Measurements from ENCODE around the gene NEGR1. TPM values are rescaled to one million over a fixed set of nuclear protein-coding genes. Genes with fewer than 3 reads are reported as not detected.

NEGR1 gene
- total and polyA plus RNA-seq, 2 experiments from 2014 or later: 0.57 to 0.94 TPM

DNA sequence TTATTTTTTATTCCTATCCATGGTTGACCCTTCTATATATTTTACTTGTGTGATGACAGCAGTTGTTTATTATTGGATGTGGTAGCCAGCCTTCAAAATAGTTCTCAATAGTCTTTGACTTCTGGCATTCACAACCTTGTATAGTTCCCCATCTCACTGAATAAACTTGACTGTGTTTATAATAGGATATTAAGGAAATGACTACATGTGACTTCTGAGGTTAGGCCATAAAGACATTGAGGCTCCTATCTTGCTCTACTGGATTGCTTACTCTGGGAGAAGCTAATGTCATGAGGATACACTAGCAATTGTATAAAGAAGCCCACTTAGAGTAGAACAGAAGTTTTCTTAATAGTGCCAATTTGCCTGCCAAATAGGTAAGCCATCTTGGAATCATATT is 231.8 kb downstream of the NEGR1 start:
- Mint-ChIP-seq H3K27me3 (ENCODE audit: insufficient read depth, low read depth, poor library complexity) (no peaks in the 10 kb centered on the region), H3K36me3 (ENCODE audit: low read depth) (no peaks in the 10 kb centered on the region), H3K4me1 (peaks cover 15% of the 10 kb centered on the region), H3K4me3 (no peak overlapping the region), H3K9me3 (0 out of 3 replicates have a peak, but pooled peaks cover under 1% of the 10 kb centered on the region), H3K27ac (no peak overlapping the region)
- Histone ChIP-seq H3K79me2 (replicated peaks; ENCODE audit: insufficient read depth) (no peaks in the 10 kb centered on the region), H3K27me3 (ENCODE audit: insufficient read depth) (no peaks in the 10 kb centered on the region), H3F3A (replicated peaks; ENCODE audit: low read depth) (no peaks in the 10 kb centered on the region), H3K4me3 (no peak overlapping the region), H3K36me3 (ENCODE audit: insufficient read depth) (no peaks in the 10 kb centered on the region), H3K4me1 (ENCODE audit: insufficient read depth) (peaks cover 13% of the 10 kb centered on the region; the same call in 1 of the 2 replicates), H3K9me2 (ENCODE audit: insufficient read depth) (no peaks in the 10 kb centered on the region), H3K27ac (ENCODE audit: low read depth) (no peak overlapping the region), H3K4me2 (no peak overlapping the region), H4K20me1 (replicated peaks; ENCODE audit: insufficient read depth) (no peaks in the 10 kb centered on the region), H2AFZ (no peak overlapping the region)
- ATAC-seq (no peak), DNase-seq (ENCODE audit: low spot score) (no peak)
- TF ChIP-seq CREB1 (CRISPR knock-in tag; IDR thresholded peaks at IDR 0.05; ENCODE audit: low read depth) (no peak), ZNF114 (CRISPR knock-in tag; IDR thresholded peaks at IDR 0.05) (no peak), EZH2 (IDR thresholded peaks at IDR 0.05; ENCODE audit: low read depth, unreplicated experiment) (no peak), POLR2AphosphoS5 (IDR thresholded peaks at IDR 0.05; ENCODE audit: low read depth) (no peak), STAT1 (IDR thresholded peaks at IDR 0.05; ENCODE audit: unreplicated experiment) (no peak), EZH2phosphoT487 (IDR thresholded peaks at IDR 0.05; ENCODE audit: unreplicated experiment) (no peak), NANOG (IDR thresholded peaks at IDR 0.05; ENCODE audit: borderline replicate concordance) (no peak), ZNF331 (CRISPR knock-in tag; IDR thresholded peaks at IDR 0.05; ENCODE audit: low read depth) (no peak), JUNB (IDR thresholded peaks at IDR 0.05; ENCODE audit: unreplicated experiment) (no peak)
- TF ChIP-seq, protein P1, sequence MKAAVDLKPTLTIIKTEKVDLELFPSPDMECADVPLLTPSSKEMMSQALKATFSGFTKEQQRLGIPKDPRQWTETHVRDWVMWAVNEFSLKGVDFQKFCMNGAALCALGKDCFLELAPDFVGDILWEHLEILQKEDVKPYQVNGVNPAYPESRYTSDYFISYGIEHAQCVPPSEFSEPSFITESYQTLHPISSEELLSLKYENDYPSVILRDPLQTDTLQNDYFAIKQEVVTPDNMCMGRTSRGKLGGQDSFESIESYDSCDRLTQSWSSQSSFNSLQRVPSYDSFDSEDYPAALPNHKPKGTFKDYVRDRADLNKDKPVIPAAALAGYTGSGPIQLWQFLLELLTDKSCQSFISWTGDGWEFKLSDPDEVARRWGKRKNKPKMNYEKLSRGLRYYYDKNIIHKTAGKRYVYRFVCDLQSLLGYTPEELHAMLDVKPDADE (IDR thresholded peaks at IDR 0.05): no peak
- TF ChIP-seq, protein P2, sequence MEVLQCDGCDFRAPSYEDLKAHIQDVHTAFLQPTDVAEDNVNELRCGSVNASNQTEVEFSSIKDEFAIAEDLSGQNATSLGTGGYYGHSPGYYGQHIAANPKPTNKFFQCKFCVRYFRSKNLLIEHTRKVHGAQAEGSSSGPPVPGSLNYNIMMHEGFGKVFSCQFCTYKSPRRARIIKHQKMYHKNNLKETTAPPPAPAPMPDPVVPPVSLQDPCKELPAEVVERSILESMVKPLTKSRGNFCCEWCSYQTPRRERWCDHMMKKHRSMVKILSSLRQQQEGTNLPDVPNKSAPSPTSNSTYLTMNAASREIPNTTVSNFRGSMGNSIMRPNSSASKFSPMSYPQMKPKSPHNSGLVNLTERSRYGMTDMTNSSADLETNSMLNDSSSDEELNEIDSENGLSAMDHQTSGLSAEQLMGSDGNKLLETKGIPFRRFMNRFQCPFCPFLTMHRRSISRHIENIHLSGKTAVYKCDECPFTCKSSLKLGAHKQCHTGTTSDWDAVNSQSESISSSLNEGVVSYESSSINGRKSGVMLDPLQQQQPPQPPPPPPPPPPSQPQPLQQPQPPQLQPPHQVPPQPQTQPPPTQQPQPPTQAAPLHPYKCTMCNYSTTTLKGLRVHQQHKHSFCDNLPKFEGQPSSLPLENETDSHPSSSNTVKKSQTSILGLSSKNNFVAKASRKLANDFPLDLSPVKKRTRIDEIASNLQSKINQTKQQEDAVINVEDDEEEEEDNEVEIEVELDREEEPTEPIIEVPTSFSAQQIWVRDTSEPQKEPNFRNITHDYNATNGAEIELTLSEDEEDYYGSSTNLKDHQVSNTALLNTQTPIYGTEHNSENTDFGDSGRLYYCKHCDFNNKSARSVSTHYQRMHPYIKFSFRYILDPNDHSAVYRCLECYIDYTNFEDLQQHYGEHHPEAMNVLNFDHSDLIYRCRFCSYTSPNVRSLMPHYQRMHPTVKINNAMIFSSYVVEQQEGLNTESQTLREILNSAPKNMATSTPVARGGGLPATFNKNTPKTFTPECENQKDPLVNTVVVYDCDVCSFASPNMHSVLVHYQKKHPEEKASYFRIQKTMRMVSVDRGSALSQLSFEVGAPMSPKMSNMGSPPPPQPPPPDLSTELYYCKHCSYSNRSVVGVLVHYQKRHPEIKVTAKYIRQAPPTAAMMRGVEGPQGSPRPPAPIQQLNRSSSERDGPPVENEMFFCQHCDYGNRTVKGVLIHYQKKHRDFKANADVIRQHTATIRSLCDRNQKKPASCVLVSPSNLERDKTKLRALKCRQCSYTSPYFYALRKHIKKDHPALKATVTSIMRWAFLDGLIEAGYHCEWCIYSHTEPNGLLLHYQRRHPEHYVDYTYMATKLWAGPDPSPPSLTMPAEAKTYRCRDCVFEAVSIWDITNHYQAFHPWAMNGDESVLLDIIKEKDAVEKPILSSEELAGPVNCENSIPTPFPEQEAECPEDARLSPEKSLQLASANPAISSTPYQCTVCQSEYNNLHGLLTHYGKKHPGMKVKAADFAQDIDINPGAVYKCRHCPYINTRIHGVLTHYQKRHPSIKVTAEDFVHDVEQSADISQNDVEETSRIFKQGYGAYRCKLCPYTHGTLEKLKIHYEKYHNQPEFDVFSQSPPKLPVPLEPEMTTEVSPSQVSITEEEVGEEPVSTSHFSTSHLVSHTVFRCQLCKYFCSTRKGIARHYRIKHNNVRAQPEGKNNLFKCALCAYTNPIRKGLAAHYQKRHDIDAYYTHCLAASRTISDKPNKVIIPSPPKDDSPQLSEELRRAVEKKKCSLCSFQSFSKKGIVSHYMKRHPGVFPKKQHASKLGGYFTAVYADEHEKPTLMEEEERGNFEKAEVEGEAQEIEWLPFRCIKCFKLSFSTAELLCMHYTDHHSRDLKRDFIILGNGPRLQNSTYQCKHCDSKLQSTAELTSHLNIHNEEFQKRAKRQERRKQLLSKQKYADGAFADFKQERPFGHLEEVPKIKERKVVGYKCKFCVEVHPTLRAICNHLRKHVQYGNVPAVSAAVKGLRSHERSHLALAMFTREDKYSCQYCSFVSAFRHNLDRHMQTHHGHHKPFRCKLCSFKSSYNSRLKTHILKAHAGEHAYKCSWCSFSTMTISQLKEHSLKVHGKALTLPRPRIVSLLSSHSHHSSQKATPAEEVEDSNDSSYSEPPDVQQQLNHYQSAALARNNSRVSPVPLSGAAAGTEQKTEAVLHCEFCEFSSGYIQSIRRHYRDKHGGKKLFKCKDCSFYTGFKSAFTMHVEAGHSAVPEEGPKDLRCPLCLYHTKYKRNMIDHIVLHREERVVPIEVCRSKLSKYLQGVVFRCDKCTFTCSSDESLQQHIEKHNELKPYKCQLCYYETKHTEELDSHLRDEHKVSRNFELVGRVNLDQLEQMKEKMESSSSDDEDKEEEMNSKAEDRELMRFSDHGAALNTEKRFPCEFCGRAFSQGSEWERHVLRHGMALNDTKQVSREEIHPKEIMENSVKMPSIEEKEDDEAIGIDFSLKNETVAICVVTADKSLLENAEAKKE (CRISPR knock-in tag; IDR thresholded peaks at IDR 0.05): no peak
- TF ChIP-seq, protein P3, sequence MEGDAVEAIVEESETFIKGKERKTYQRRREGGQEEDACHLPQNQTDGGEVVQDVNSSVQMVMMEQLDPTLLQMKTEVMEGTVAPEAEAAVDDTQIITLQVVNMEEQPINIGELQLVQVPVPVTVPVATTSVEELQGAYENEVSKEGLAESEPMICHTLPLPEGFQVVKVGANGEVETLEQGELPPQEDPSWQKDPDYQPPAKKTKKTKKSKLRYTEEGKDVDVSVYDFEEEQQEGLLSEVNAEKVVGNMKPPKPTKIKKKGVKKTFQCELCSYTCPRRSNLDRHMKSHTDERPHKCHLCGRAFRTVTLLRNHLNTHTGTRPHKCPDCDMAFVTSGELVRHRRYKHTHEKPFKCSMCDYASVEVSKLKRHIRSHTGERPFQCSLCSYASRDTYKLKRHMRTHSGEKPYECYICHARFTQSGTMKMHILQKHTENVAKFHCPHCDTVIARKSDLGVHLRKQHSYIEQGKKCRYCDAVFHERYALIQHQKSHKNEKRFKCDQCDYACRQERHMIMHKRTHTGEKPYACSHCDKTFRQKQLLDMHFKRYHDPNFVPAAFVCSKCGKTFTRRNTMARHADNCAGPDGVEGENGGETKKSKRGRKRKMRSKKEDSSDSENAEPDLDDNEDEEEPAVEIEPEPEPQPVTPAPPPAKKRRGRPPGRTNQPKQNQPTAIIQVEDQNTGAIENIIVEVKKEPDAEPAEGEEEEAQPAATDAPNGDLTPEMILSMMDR (conservative IDR thresholded peaks at IDR 0.05; ENCODE audit: low read depth in 2 of 2): no peak
- TF ChIP-seq, protein P4, sequence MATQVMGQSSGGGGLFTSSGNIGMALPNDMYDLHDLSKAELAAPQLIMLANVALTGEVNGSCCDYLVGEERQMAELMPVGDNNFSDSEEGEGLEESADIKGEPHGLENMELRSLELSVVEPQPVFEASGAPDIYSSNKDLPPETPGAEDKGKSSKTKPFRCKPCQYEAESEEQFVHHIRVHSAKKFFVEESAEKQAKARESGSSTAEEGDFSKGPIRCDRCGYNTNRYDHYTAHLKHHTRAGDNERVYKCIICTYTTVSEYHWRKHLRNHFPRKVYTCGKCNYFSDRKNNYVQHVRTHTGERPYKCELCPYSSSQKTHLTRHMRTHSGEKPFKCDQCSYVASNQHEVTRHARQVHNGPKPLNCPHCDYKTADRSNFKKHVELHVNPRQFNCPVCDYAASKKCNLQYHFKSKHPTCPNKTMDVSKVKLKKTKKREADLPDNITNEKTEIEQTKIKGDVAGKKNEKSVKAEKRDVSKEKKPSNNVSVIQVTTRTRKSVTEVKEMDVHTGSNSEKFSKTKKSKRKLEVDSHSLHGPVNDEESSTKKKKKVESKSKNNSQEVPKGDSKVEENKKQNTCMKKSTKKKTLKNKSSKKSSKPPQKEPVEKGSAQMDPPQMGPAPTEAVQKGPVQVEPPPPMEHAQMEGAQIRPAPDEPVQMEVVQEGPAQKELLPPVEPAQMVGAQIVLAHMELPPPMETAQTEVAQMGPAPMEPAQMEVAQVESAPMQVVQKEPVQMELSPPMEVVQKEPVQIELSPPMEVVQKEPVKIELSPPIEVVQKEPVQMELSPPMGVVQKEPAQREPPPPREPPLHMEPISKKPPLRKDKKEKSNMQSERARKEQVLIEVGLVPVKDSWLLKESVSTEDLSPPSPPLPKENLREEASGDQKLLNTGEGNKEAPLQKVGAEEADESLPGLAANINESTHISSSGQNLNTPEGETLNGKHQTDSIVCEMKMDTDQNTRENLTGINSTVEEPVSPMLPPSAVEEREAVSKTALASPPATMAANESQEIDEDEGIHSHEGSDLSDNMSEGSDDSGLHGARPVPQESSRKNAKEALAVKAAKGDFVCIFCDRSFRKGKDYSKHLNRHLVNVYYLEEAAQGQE (IDR thresholded peaks at IDR 0.05; ENCODE audit: unreplicated experiment): no peak

All from GM23338 (cell line).